Vagina (tissue), 2 donors: ENCODE data around the gene FETUB.

ENCODE experiments used
- POLR2A ChIP-seq, 2 donors: fragments of 450-650 bp; IDR thresholded peaks; one replicate each; pipeline ENCODE4 v1.6.1; 2017; ENCODE audit warnings: antibody characterized with exemption in 2 of 2, mild to moderate bottlenecking in 2 of 2, moderate library complexity in 2 of 2
- POLR2AphosphoS5 ChIP-seq, 2 donors: sonication (generic); formaldehyde crosslinking; IDR thresholded peaks; one replicate each; pipeline ENCODE4 v1.9.0; 2017; ENCODE audit warnings: antibody characterized with exemption in 2 of 2, mild to moderate bottlenecking in 2 of 2, low read depth in 1 of 2; ENCODE audit not compliant: insufficient read depth in 1 of 2
- TF ChIP-seq, protein P1 (sequence below), 3 experiments: fragments of 450-650 bp in 2 of 3; fragments of 200-600 bp in 1 of 3; sonication (generic) in 1 of 3; IDR thresholded peaks; one replicate each; pipeline ENCODE4 v1.5.1; 2017 to 2019; ENCODE audit warnings: antibody characterized with exemption in 3 of 3, mild to moderate bottlenecking in 2 of 3, moderate library complexity in 2 of 3

DNA sequence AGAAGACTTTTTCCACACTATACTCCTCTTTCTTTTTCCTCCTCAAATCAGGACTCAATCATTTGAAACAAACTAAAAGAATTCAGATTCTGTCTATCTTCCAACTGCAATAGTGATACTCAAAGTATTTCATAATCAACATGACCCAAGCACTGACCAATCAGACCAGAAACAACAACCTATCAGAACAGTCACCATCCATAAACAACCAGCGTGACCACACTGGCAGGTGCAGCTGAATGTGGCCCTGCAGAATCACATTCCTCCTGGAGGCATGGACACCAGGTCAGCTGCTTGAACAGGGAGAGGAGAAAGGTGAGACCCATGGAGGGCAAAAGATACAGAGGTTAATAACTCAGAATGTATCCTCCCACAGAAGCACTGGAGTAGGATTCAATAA lies 39.0 kb downstream of the FETUB start:
- TF ChIP-seq, protein P1, sequence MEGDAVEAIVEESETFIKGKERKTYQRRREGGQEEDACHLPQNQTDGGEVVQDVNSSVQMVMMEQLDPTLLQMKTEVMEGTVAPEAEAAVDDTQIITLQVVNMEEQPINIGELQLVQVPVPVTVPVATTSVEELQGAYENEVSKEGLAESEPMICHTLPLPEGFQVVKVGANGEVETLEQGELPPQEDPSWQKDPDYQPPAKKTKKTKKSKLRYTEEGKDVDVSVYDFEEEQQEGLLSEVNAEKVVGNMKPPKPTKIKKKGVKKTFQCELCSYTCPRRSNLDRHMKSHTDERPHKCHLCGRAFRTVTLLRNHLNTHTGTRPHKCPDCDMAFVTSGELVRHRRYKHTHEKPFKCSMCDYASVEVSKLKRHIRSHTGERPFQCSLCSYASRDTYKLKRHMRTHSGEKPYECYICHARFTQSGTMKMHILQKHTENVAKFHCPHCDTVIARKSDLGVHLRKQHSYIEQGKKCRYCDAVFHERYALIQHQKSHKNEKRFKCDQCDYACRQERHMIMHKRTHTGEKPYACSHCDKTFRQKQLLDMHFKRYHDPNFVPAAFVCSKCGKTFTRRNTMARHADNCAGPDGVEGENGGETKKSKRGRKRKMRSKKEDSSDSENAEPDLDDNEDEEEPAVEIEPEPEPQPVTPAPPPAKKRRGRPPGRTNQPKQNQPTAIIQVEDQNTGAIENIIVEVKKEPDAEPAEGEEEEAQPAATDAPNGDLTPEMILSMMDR (IDR thresholded peaks at IDR 0.05), result no peak
- TF ChIP-seq POLR2A (IDR thresholded peaks at IDR 0.05) (no peak), POLR2AphosphoS5 (IDR thresholded peaks at IDR 0.05; ENCODE audit: insufficient read depth in 1 of 2, low read depth in 1 of 2) (no peak)
